PFSK-1 (cell line): ENCODE results near the gene C4orf33.

ENCODE experiments used
- FOXP2 ChIP-seq: optimal IDR thresholded peaks from 2 replicates; pipeline ENCODE3; 2011; ENCODE audit warnings: borderline replicate concordance, control low read depth, inconsistent platforms; ENCODE audit not compliant: insufficient read depth; ENCODE audit errors: extremely low read length, extremely low read depth
- POLR2AphosphoS5 ChIP-seq: IDR thresholded peaks from 2 replicates; pipeline ENCODE4 v1.6.1; 2012; ENCODE audit warnings: low read depth, mild to moderate bottlenecking, control low read depth, low read length, moderate library complexity
- SIN3A ChIP-seq: IDR thresholded peaks from 2 replicates; pipeline ENCODE4 v1.6.1; 2012; ENCODE audit warnings: mild to moderate bottlenecking, low read length, moderate library complexity, borderline replicate concordance; ENCODE audit not compliant: insufficient read depth
- TAF1 ChIP-seq: IDR thresholded peaks from 2 replicates; pipeline ENCODE4 v1.6.1; 2012; ENCODE audit warnings: low read length, control low read depth, borderline replicate concordance; ENCODE audit not compliant: insufficient read depth
- TF ChIP-seq, protein P1 (sequence below), 2 experiments: IDR thresholded peaks; 2 replicates each; pipeline versions ENCODE4 v1.6.1 to v1.8.0; 2011 to 2012; ENCODE audit warnings: low read depth in 2 of 2, low read length in 2 of 2, control low read depth in 1 of 2, inconsistent platforms in 1 of 2, mild to moderate bottlenecking in 1 of 2, moderate library complexity in 1 of 2; ENCODE audit not compliant: insufficient read depth in 1 of 2

C4orf33 gene

DNA sequence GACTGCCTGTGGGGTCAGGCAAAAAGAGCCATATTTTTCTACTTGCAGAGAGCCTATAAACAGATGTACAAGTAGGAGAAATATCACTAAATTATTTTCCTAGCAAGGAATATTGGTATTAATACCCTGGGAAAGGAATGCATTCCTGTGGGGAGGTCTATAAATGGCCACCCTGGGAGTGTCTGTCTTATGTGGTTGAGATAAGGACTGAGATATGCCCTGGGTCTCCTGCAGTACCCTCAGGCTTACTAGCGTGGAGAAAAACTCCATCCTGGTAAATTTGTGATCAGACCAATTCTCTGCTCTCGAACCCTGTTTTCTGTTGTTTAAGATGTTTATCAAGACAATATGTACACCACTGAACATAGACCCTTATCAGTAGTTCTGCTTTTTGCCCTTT lies 35.4 kb downstream of the C4orf33 start:
- TF ChIP-seq, protein P1, sequence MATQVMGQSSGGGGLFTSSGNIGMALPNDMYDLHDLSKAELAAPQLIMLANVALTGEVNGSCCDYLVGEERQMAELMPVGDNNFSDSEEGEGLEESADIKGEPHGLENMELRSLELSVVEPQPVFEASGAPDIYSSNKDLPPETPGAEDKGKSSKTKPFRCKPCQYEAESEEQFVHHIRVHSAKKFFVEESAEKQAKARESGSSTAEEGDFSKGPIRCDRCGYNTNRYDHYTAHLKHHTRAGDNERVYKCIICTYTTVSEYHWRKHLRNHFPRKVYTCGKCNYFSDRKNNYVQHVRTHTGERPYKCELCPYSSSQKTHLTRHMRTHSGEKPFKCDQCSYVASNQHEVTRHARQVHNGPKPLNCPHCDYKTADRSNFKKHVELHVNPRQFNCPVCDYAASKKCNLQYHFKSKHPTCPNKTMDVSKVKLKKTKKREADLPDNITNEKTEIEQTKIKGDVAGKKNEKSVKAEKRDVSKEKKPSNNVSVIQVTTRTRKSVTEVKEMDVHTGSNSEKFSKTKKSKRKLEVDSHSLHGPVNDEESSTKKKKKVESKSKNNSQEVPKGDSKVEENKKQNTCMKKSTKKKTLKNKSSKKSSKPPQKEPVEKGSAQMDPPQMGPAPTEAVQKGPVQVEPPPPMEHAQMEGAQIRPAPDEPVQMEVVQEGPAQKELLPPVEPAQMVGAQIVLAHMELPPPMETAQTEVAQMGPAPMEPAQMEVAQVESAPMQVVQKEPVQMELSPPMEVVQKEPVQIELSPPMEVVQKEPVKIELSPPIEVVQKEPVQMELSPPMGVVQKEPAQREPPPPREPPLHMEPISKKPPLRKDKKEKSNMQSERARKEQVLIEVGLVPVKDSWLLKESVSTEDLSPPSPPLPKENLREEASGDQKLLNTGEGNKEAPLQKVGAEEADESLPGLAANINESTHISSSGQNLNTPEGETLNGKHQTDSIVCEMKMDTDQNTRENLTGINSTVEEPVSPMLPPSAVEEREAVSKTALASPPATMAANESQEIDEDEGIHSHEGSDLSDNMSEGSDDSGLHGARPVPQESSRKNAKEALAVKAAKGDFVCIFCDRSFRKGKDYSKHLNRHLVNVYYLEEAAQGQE (IDR thresholded peaks at IDR 0.05; ENCODE audit: insufficient read depth in 1 of 2, low read depth in 2 of 2, low read length in 2 of 2) = no peak
- no peak for TF ChIP-seq TAF1
- no peak for TF ChIP-seq FOXP2
- no peak for TF ChIP-seq POLR2AphosphoS5

DNA sequence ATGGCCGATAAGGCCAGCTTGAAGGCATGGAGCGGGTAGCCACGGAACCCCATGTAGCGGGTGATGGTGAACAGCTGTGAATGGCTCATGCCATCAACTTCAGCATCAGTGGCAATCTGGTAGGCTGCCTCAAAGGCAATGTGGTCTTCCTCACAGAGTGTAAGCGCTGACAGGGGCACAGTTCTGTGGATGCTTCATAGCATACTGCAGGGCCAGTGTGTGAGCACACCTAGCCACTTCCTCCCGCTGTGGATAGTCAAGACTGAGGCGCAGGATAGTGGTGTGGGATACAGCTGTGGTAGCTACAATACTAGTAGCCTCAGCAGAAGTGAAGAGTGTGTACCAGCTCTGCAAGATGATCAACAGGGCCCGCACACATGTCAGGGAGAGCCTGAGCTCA lies 40.5 kb downstream of the C4orf33 start:
- no peak for TF ChIP-seq POLR2AphosphoS5
- TF ChIP-seq, protein P1 (IDR thresholded peaks at IDR 0.05; ENCODE audit: insufficient read depth in 1 of 2, low read depth in 2 of 2, low read length in 2 of 2) = no peak
- TF ChIP-seq SIN3A = no peak
- TF ChIP-seq FOXP2 = no peak
- no peak for TF ChIP-seq TAF1

DNA sequence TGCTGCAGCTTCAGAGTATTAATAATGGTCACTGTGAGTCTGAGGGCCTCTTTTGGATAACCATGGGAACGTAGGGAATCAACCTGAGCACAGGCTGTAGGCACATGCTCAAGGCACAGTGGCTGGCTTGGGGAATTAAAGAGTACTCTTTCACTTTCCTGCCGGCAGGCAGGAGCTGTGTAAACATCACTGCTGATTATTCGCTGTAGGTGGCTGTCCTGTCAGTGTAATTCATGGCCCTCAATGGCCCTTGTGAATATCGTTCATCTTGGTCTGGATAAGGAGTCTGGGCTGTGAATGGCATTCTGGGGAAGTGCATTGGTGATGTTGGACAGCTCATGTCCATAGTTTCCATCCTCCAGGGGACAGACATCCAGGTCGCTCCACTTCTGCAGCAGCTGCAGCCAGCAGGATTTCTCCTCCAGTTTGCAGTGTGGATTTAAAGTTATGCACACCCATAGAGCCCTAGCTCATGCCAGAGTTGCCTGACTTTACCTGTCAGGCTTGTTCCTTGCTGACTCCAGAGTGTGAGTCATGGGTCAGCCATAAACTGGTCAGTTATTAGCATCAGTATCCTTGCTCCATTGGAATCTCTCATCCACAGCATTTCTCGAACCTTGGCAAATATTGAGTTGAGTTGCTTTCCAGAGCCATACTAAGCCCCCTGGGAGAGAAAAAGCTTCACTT lies 43.0 kb downstream of the C4orf33 start:
- TF ChIP-seq, protein P1 (IDR thresholded peaks at IDR 0.05; ENCODE audit: insufficient read depth in 1 of 2, low read depth in 2 of 2, low read length in 2 of 2) = no peak
- TF ChIP-seq TAF1 (no peak), SIN3A (no peak), POLR2AphosphoS5 (no peak), FOXP2 (no peak)

DNA sequence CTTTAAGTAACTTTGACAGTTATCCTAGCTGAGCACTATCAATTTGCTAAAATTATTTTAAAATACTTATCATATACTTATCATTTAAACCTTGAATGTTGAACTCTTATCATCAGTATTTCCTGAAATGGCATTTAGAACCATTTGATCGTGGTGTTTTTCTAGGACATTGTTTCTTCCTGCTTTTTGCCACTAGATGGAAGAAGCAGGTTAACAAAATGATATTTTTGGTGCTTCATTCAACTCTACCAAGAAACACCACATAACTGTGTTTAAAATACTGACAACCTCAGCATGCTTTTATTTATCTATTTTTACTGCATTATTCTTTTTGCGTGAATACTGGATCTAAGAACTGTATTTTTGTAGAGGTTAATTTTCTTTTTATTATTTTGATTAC lies 44.6 kb downstream of the C4orf33 start:
- TF ChIP-seq TAF1 = no peak
- TF ChIP-seq, protein P1 (IDR thresholded peaks at IDR 0.05; ENCODE audit: insufficient read depth in 1 of 2, low read depth in 2 of 2, low read length in 2 of 2) = no peak
- no peak for TF ChIP-seq POLR2AphosphoS5
- no peak for TF ChIP-seq SIN3A
- no peak for TF ChIP-seq FOXP2

DNA sequence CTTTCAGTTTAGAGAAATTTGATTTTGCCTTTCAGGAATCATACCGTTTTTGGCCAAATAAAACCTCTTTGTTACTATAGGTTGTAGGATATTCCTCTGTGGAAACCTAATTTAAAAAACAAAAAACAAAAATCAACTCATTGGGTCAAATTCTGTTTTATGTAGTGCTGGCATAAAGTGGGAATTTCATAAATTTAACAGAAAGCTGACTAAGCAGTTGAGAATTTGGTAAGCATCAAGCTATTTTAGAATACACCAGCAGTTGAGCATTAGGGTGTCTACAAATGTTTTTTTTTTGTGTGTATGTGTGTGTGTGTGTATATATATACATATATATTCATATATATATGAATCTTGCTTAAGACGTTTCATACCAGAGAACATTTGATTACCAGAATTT lies 47.4 kb downstream of the C4orf33 start:
- TF ChIP-seq TAF1 (no peak), POLR2AphosphoS5 (no peak), SIN3A (no peak), FOXP2 (no peak)
- TF ChIP-seq, protein P1 (IDR thresholded peaks at IDR 0.05; ENCODE audit: insufficient read depth in 1 of 2, low read depth in 2 of 2, low read length in 2 of 2) = no peak
